IMR-90 (cell line): ENCODE measurements around the gene OR8D1.

Experiments used
- CEBPB ChIP-seq: IDR thresholded peaks from 2 replicates; pipeline ENCODE4 v1.6.1; 2012; ENCODE audit warnings: low read depth, low read length, improper control_type of control experiment
- CHD1 ChIP-seq: IDR thresholded peaks from 2 replicates; pipeline ENCODE4 v1.6.1; 2012; ENCODE audit warnings: low read depth, low read length, improper control_type of control experiment
- CTCF ChIP-seq: conservative IDR thresholded peaks from 2 replicates; pipeline ENCODE4 v1.5.1; 2012; ENCODE audit warnings: mild to moderate bottlenecking, low read depth, low read length, improper control_type of control experiment
- POLR2A ChIP-seq: IDR thresholded peaks from 2 replicates; pipeline ENCODE4 v1.6.1; 2012; ENCODE audit warnings: mild to moderate bottlenecking, low read depth, low read length
- RAD21 ChIP-seq: IDR thresholded peaks from 2 replicates; pipeline ENCODE4 v1.6.1; 2012; ENCODE audit warnings: low read length, improper control_type of control experiment

GRCh38 chr11:124359566-124359965 lies 45.8 kb upstream of the OR8D1 start:
- TF ChIP-seq CTCF: no peak
- TF ChIP-seq RAD21: no peak
- no peak for TF ChIP-seq POLR2A
- TF ChIP-seq CEBPB: no peak
- TF ChIP-seq CHD1: no peak
